ENCODE measurements around the gene UACA.

The UACA gene

DNA sequence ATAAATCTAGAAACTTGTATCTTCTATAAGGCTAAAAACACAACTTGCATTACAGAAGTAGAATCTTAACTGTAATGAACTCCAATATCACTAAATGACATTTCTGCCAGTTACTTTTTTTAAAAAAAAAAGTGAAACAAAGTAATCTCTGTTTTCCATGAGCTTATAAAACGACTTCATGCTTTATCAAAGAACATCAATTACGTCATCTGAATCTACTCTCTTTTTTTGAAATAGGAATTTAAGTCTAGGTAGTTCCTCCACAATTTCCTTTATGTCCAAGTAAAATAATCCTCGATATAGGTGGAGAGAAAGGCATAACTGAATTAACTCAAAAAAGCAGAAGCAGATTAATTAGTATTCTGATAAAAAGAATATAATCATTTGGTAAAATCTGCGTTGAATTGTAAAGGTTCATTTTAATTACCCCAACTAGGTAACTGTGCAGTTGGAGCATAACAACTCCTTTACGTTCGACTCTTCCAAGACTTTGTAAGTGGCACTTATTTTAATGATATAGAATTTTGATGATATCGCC, 1.4 kb downstream of the UACA start:
- TF ChIP-seq, protein P1, sequence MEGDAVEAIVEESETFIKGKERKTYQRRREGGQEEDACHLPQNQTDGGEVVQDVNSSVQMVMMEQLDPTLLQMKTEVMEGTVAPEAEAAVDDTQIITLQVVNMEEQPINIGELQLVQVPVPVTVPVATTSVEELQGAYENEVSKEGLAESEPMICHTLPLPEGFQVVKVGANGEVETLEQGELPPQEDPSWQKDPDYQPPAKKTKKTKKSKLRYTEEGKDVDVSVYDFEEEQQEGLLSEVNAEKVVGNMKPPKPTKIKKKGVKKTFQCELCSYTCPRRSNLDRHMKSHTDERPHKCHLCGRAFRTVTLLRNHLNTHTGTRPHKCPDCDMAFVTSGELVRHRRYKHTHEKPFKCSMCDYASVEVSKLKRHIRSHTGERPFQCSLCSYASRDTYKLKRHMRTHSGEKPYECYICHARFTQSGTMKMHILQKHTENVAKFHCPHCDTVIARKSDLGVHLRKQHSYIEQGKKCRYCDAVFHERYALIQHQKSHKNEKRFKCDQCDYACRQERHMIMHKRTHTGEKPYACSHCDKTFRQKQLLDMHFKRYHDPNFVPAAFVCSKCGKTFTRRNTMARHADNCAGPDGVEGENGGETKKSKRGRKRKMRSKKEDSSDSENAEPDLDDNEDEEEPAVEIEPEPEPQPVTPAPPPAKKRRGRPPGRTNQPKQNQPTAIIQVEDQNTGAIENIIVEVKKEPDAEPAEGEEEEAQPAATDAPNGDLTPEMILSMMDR (conservative IDR thresholded peaks at IDR 0.05; ENCODE audit: low read depth, low read length), result no peak
- no peak for DNase-seq (ENCODE audit: low read depth)
- H3K4me3 ChIP-seq (ENCODE audit: low read length), result peak overlapping the region; percentile 92

DNA sequence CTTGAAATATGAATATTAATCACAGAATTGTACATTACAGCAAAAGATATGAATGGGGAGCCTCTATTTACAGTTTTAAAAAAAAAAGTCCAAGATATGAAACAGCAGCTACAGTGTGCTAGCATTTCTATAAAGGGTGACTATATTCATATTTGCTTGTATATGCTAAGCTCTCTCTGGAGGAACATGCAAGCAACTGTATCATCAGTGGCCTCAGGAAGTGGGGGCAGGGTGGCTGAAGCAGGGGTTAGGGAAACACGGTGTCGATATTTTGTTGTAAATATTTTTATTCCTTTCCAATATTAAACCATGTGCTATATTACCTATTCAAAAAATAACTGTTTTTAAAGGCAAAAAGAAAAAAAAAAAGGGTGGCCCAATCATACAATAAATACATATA, 2.3 kb downstream of the UACA start:
- H3K4me3 ChIP-seq (ENCODE audit: low read length), result no peak overlapping the region
- TF ChIP-seq, protein P1 (conservative IDR thresholded peaks at IDR 0.05; ENCODE audit: low read depth, low read length), result no peak

DNA sequence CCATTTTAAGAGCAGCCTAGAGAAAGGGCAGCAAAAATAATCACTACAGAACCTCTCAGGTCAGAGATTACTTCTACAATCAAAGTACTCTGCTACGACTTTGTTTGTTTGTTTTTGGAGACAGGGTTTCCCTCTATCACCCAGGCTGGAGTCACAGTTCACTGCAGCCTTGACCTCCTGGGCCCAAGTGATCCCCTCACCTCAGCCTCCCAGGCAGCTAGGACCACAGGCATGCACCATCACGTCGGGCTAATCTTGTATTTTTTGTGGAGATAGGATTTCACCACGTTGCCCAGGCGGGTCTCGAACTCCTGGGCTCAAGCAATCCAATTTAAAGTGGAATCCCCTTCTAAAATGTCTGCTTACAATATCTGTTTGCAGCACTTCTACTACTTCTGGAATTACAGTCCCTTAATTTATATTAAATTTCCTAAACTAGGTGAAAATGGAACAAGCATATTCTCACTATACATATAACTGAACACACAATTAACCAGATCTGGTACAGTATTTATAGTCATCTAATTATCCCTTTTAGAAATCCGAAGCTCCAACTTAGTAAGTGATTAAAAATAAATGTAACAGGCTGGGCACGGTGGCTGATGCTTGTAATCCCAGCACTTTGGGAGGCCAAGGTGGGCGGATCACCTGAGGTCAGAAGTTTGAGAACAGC, 4.4 kb downstream of the UACA start:
- H3K4me3 ChIP-seq (ENCODE audit: low read length), result no peak overlapping the region
- no peak for DNase-seq (ENCODE audit: low read depth)
- TF ChIP-seq, protein P1 (conservative IDR thresholded peaks at IDR 0.05; ENCODE audit: low read depth, low read length), result no peak

More for the DNA sequence above, 2.3 kb downstream of the UACA start:
- no peak for DNase-seq (ENCODE audit: low read depth)

DNA sequence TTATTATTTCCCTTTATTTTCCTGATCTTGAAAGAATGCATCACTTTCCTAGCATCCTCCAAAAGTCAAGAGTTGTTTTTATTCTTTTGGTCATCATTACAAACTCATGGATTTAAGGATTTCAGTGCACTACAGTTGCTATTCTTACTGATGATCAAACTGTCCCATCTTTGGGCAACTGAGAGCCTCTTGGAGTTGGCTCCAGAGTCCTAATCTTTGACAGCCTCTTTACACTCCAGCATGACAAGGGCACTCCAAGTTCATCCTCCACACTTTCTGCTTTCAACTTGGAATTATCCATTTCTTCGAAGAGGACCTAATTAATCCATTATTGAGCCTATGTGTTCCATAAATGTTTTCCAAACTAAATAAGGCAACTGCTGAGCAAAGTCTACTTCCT, 5.7 kb downstream of the UACA start:
- TF ChIP-seq, protein P1 (conservative IDR thresholded peaks at IDR 0.05; ENCODE audit: low read depth, low read length), result no peak
- no peak overlapping the region for H3K4me3 ChIP-seq (ENCODE audit: low read length)
- no peak for DNase-seq (ENCODE audit: low read depth)

DNA sequence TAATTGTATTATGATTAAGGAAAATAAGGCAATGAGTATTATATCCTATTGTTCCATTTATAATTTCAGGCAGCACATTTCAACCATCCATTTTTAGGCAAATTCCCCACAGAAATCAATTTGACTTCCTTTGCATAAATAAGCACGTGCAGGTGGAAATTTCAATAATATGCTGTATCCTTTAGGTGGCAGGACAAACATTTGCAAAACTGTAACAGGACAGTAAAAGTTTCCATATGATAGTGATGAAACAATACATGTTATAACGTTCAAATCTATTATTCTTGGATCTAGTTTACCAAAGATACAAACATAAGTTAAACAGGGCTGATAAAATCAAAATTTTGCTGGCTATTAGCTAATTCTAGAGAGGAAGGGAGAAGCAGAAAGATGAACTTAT, 8.5 kb downstream of the UACA start:
- TF ChIP-seq, protein P1 (conservative IDR thresholded peaks at IDR 0.05; ENCODE audit: low read depth, low read length), result no peak
- DNase-seq (ENCODE audit: low read depth), result no peak
- no peak overlapping the region for H3K4me3 ChIP-seq (ENCODE audit: low read length)

DNA sequence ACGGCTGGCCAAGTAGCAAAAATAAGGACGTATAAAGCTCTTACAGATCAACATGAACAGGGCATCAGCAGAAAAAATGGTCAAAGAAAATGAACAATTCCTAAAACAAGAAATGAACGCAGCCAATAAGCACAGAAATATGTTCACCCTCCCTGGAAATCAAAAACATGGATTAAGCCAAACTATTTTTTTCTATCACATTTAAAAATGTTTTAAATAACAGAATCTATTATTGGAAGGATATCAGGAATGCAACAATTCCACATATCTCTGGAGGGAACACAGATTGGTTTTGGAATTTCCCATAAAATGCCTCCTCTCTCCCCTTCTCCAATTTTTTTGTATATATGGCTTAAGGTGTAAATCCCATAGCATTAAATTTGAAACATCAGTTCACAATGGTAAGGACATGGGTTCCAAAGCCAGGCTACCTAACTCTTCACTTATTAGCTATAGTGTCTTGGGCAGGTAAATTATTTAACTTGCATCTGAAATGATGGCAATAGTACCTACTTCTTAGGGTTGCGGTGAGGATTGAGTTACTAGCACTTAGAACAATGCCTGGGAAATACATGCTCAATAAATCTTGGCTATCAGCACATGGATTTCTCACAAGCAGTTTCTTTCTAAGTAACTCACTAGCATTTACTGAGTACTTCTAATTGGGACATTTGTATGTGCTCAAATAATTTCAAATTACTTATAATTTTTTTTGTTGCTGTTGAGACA, 10.1 kb downstream of the UACA start:
- TF ChIP-seq, protein P1 (conservative IDR thresholded peaks at IDR 0.05; ENCODE audit: low read depth, low read length), result no peak
- no peak for DNase-seq (ENCODE audit: low read depth)
- no peak overlapping the region for H3K4me3 ChIP-seq (ENCODE audit: low read length)
